ENCODE measurements around the gene QRICH1.
A peak's percentile ranks its signal among the peaks of the same experiment; 100 is the strongest.
"Not testable (repeated sequence)": the region's sequence is repeated elsewhere in the genome, so short reads cannot be mapped to it uniquely, and the experiment has no call there.

Gene QRICH1

DNA sequence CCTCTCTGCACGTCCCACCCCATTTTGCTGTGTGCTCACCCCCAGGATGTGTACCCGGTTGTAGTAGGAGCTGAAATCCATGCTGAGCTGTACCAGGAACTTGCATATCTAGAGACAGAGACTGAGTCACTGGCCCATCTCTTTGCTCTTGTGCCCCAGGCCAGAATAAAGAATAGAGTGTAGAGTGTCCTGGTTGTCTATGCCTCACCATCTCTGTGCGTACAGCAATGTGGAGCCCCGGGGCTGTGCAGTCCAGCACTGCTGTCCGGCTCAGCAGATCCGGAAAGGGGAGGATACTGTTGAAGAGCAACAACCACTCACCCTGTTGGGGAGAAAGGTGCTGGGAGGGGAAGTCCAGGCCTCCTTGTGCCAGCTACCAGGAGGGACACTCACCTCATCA is 78.1 kb downstream of the QRICH1 start:
- no peak for DNase-seq

DNA sequence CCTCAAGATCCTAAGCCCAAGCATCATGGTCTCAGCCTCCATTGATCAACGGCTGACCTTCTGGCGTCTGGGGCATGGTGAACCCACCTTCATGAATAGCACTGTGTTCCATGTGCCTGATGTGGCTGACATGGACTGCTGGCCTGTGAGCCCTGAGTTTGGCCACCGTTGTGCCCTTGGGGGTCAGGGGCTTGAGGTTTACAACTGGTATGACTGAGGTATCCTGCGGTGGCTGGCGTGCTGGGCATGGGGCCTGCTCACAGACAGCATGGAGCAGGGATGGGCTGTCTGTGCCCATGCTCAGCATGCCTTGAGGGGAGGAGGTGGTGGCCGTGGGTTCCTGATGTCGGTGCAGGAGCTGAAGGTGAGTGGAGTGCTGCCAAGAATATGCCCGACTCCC is 78.8 kb downstream of the QRICH1 start:
- no peak for DNase-seq

DNA sequence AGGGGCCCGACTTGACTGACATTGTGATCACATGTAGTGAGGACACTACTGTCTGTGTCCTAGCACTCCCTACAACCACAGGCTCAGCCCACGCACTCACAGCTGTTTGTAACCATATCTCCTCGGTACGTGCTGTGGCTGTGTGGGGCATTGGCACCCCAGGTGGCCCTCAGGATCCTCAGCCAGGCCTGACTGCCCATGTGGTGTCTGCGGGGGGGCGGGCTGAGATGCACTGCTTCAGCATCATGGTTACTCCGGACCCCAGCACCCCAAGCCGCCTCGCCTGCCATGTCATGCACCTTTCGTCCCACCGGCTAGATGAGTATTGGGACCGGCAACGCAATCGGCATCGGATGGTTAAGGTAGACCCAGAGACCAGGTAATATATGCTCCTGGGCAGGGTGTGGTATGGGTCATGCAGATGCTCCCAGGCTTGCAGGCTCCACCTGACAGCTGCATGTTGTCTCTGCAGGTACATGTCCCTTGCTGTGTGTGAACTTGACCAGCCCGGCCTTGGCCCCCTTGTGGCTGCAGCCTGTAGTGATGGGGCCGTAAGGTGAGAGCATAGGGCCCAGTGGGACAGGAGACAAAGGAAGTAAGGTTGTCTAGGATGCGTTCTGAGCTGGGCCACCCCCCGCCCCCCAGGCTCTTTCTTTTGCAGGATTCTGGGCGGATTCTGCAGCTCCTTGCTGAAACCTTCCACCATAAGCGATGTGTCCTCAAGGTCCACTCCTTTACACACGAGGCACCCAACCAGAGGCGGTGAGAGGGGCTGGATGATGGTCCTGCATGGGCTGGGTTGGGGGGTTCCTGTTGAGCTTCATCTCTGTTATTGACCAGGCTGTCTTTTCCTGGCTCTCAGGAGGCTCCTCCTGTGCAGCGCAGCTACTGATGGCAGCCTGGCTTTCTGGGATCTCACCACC is 79.9 kb downstream of the QRICH1 start:
- DNase-seq, result no peak

DNA sequence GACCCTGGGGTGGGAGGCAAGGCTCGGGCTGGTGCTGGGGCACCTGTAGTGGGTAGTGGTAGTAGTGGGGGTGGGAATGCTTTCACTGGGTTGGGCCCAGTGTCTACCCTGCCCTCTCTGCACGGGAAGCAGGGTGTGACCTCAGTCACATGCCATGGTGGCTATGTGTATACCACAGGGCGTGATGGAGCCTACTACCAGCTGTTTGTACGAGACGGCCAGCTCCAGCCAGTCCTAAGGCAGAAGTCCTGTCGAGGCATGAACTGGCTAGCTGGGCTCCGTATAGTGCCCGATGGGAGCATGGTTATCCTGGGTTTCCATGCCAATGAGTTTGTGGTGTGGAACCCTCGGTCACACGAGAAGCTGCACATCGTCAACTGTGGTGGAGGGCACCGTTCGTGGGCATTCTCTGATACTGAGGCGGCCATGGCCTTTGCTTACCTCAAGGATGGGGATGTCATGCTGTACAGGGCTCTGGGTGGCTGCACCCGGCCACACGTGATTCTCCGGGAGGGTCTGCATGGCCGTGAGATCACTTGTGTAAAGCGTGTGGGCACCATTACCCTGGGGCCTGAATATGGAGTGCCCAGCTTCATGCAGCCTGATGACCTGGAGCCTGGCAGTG is 80.6 kb downstream of the QRICH1 start:
- DNase-seq, result no peak

DNA sequence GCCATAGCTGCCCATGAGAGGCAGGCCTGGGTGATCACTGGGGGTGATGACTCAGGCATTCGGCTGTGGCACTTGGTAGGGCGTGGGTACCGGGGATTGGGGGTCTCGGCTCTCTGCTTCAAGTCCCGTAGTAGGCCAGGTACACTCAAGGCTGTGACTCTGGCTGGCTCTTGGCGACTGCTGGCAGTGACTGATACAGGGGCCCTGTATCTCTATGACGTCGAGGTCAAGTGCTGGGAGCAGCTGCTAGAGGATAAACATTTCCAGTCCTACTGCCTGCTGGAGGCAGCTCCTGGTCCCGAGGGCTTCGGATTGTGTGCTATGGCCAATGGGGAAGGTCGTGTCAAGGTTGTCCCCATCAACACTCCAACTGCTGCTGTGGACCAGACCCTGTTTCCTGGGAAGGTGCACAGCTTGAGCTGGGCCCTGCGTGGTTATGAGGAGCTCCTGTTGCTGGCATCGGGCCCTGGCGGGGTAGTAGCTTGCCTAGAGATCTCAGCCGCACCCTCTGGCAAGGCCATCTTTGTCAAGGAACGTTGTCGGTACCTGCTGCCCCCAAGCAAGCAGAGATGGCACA is 81.3 kb downstream of the QRICH1 start:
- no peak for DNase-seq

DNA sequence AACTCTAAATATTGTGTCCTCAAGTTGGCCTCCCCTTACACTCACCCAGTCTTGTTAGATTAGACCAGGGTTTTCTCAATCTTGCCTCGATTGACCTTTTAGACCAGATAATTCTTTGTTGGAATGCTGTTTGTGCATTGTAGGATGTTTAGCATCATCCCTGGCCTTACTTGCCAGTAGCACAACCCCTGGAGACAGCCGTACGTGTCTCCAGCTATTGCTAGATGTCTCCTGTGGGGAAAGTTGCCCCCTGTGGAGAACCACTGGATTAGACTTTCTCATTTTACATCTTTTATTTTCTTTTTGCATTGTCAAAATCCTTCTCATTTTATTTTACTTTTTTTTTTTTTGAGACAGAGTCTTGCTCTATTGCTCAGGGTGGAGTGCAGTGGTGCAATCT is 84.5 kb downstream of the QRICH1 start:
- no peak for DNase-seq

DNA sequence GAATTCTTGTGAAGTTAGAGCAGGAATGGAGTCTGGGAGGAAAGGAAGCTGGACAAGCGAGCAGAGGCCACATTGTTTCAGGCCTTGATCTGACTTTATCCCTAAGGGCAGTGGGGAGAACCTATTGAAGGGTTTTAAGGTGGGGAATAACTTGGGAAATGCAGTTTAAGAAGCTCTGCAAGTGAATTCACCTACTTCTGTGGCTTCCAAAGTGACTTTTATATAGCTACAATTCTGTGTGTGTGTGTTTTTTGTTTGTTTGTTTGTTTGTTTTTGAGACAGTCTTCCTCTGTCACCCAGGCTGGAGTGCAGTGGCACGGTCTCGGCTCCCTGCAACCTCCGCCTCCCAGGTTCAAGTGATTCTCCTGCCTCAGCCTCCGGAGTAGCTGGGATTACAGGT is 85.2 kb downstream of the QRICH1 start:
- DNase-seq, result not testable (repeated sequence)

DNA sequence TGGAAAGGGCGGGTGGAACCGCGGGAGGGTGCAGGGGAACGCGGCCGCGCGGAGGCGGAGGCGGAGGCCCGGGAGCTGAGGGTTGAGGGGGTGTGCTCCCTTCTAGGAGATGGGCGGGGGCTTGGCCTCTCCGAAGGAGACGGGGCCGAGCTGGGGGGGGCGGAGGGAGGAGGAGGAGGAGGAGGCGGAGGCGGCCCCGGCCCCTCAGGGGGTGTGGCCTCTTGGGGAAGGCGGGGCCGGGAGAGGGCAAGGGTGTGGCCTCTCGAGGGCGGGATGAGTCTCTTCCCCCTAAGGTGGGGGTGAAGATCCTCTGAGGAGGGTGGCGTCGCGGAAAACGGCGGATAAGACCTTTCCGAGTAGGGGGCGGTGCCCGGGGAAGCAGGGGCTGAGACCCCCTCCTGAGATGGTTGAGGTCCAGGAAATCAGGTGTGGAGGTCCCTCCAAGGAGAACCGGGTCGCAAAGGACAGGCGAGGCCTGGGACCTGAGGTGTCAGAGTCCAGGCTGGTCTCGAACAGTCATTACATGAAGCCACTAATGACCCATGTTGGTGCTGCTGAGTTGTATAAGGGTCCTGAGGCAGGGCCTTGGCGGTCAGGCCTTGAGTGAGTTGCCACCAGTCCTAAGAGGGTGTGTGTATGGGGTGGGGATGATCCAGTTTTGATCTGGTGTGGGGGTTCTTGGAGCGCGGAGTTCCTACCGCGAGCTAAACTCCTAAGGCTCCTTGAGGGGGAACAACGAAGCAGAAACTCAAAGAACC is 85.9 kb downstream of the QRICH1 start:
- peak; percentile 54 for DNase-seq

DNA sequence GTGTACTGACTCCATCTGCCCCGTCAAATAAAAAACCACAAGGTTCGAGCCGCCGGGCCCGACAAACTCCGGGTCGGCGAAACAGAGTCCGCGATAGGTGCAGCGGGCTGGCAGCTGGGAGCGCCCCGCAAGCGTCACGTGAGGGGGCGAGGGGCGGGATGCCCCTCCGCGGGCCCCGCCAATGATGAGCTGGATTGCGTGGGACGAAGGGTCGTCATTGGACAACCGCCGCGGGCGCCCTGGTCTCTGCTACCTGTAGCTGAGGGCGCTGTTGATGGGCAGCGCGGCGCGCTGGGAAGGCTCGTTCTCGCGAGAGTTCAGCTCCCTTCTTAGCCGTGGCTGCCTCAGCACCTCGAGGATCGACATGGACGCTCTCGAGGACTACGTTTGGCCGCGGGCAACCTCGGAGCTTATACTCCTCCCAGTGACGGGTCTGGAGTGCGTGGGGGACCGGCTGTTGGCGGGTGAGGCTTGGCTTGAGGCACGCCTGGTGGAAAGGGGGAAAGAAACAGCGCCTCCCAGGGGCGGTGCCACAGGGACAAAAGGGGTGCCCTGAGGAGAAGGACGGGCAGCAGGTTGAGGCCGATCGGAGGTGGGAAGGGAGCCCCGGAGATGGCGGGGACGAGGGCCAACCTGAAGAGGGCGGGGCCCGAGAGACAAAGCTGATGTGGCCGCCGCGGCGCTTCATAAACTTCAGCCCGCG is 86.7 kb downstream of the QRICH1 start, which contains the start of gene WDR6:
Gene WDR6 (plus strand): TSS at position 324 of the 703 bp plus-strand sequence. CDS start 41 bp downstream, at position 365.
- DNase-seq, result peak; percentile 88

DNA sequence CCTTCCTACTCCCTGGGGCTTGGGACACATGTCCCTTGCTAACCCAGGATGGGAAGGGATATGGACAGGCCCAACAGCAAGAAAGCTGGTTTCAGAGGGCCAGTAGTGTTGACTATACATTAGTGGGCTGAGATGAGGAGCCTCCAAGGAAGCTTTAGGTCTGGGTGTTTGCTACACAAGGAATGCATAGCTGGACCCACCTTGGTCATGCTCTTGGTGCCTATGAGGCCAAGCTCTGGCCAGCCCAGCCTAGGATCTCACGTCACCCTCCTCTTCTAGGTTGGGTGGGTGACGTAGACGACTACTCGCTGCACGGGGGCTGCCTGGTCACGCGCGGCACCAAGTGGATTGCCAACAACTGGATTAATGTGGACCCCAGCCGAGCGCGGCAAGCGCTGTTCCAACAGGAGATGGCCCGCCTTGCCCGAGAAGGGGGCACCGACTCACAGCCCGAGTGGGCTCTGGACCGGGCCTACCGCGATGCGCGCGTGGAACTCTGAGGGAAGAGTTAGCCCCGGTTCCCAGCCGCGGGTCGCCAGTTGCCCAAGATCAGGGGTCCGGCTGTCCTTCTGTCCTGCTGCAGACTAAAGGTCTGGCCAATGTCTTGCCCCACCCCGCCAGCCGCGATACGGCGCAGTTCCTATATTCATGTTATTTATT is 87.3 kb downstream of the QRICH1 start:
- DNase-seq, result no peak

DNA sequence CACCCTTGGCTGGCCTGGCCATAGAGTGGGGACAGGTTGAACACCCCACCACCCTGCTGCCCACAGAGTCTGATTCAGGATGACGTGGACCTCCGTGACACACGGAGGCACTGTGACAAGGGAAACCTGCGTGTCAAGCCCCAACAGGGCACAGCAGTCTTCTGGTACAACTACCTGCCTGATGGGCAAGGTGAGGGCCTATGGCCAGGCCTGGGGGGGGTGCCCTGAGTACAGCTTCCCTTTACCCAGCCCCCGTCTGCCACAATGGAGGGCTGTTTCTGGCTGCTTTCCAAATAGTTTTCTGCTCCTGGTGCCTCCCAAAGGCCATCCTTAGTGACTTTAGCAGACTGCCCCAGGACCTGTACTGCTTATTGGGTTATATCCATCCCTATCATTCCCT is 87.9 kb downstream of the QRICH1 start:
- DNase-seq, result no peak

DNA sequence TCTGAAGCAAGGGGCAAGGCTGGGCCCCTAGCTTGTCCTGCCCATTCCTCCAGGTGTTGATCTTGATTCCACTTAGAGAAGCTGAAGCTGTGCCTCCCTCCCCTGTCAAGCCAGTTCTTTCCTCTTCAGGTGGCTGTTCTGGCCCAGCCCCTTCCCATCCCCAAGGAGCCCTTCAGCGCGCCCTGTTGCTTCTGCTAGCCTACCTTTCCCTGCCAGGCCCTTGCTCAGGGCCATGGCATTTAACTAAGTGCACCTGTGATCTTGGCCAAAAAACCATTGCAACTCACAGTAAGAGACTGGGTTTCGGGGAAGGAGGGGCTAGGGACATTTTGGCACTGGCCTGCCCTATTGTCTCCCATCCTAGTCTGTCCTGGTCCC is 88.6 kb downstream of the QRICH1 start:
- DNase-seq, result no peak

DNA sequence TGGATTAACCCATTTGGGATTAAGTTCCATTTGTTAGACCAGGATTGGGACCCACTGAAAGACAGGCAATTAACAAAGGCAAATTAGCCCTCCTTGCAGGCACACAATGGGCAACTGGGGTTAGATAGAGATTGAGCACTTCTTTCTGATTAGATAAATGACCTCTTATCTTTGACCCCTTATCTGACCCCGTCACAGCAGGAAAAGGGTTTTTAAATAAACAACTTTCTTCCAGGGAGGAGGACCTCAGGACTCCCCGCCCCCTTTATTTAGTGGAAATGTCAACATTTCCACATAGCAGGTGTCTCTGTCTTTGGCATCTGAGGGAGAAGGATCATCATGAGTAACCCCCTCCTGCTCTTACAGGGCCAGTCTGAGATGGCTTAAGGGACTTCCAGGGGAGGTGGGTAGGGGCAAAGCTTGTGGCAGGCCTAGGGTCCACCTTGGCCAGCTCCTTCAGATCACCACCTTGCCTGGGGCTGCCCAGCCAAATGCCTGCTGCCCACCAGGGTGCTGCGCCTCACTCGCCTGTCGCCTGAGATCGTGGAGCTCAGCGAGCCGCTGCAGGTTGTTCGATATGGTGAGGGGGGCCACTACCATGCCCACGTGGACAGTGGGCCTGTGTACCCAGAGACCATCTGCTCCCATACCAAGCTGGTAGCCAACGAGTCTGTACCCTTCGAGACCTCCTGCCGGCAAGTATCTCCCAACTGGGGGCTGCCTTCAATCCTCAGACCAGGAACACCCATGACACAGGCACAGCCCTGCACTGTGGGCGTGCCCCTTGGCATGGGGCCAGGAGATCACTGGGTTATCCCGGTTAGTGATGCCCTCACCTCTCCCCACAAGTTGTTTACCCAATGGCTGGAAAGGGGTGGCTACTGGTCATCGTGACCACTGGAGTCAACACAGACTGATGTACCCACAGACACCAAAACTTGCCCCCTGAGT is 89.2 kb downstream of the QRICH1 start:
- no peak for DNase-seq

DNA sequence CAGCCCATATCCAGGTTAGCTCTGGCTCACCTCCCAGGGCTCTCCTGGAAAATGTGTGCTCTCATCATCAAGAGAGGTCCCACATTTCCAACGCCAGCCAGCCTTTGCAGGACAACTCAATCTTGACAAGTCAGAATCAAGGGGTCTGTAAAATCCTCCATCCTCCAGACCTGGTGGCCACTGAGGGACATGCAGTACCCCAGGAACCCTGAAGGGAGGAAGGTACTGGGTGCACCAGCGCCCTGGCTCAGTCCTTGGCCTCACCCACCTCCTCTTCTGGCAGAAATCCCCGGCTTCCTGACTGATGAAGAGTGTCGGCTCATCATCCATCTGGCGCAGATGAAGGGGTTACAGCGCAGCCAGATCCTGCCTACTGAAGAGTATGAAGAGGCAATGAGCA is 92.7 kb downstream of the QRICH1 start:
- no peak for DNase-seq

DNA sequence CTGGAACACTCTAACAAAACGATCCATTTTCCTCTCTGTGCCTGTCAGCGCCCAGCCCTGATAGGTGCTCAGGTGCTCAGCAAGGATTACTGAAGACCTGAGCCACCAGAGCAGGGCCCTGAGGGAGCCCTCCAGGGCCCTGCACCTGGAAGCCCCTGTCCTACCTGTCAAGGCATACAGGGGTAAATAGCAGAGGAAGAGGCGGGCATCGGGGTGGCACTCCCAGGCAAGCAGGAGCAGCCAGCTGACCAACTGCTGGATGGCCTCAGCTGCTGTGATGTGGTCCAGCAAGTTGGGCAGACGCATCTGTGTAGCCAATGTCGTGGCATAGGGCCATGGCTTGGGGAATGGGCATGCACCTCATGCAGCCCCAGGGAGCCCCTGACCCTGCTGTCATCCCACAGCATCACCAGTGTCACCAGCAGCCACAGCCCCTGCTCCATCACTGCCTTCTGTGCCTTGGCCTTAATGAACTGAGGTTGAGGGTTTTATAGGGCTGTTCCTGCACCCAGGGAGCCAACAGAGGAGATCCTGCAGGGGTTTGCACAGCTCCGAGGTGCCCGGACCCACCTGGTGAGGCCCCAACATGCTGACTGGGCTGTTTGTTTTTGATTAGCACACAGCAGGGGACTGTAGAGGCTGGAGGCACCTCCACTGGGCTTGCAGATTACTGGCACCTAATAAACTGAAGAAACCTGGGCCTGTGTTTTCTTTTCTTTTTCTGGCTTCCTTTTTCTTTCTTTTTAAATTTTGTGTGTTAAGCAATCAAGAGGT is 94.6 kb downstream of the QRICH1 start:
- no peak for DNase-seq

DNA sequence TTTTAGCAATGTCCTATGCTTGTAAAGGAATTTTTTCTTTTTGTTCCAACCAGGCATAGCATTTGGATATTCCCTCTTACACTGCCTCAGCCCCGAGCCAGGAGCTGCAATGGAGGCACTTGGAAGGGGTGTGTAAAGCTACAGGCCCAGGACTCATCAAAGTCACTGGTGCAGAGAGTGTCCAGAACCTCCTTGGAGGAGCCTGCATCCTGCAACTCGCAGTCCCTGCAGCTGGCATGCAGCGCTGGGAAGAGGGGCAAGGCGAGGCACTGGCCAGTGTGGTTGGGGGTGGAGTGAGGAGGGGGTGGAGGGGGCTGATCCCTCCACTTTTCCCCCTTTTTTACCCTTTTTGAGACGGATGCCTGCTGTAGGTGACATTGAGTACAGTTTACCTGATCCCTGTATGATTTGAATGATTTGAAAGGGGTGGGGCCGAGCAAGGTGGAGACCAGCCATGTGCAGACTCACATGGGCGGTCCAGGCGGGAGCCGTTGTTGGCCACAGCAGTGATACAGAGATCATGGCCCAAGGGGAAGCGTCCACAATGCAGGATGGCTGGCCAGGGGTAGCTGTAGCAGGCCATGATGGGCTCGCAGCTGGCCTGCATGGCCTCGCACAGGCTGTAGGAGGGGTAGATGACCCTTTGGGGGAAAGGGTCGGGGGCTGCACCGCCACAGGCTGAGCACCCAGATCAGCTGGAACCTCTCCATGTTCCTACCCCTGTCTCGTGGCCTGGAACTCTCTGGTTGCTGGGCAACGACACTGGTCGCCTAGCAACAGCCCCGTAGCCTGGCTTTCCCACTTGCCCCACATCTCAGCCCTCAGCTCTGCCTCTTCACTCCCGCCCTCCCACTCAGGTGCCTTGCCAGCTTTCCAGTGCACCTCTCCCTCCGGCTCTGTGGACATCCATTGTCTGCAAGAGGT is 95.9 kb downstream of the QRICH1 start:
- DNase-seq, result no peak

DNA sequence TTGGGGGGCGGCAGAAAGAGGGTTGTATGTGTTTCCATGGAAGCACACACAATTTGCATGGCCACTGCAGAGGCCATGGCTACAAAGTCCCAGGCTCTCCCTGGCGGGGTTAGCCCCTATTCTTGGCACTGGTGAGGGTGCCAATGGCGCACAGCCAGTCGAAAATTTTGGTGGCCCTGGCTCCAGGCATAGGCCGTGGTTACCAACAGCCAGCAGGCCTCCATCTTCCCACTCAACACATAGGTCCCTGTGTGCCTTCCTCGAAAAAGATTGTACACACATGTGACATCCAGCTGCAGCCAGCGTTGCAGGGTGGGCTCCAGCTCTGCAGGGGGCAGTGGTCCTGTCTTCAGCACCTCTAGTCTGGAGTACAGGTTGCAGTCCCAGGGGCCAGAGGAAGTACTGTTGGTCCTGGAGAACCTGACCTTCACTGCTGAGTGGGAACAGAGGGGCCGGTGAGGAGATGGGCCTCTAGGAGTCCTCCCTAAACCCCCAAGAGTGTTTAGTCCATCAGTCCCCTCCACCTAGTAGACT is 96.7 kb downstream of the QRICH1 start:
- no peak for DNase-seq

DNA sequence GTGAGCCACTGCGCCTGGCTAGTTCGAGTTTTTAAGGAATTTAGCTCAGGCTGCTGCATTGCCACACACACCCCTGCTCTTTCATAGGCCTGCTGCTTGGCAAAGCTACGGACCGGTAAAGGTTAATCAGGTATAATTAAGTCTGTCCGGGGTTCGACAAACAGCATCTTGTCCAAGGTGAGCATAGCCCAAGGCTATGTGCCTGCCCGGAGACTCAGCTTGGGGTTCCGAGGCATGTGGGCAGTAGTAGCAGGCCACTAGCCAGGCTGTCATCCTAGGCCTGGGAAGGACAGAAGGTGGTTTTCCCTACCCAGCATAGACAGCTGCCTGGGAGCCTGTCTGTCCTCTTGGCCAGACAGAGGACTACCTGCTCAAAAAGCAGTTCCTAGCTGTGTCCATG is 97.2 kb downstream of the QRICH1 start:
- DNase-seq, result no peak

DNA sequence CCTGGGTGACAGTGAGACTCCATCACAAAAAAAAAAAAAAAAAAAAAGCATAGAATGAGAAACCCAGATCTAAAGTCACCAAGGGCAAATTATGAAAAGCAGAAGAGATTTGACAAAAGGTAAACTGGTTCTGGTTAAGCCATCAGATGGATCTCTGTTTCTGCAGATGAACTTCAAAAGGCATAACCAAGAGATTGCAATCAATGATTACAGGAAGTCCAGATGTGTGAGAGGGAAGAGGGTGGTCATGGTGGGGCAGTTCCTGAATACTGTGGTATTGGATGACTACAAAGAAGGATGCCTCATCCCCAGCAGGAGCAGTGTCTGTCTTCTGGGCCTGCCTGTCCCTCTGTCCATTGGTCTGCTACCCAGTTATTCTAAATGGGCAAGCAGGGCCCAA is 100.0 kb downstream of the QRICH1 start:
- DNase-seq, result no peak

All from NCI-H774 (cell line).